Activated CD4-positive, alpha-beta T cell treated with anti-CD3 and anti-CD28 coated beads, Interleukin-2, amount 50 U/mL, for 48 hours (primary cell): Measurements from ENCODE around the gene STEAP2.
"Not testable (repeated sequence)": the region's sequence is repeated elsewhere in the genome, so short reads cannot be mapped to it uniquely, and the experiment has no call there.

Experiments
- DNase-seq, 2 experiments: peaks; one replicate each; pipeline ENCODE4 v3.0.0-alpha.2; 2020

STEAP2 gene

DNA sequence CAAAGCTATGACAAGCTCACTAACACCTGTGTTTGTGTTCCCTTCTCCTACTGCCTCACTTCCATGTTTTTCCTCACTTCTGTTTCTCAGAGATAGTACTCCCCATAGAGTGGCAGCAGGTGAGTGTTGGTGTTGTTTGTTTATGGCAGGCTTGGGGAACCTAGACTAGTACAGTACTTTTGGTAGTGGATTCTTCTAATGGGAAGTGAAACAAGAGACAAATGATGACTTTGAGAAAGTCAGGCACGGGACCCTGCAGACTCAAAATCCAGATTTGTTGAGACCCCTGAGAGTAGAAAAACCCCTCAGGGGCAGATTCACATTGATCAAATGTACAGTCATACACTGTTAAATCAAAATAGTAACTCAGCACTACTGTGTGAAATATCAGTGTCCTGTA lies 27.0 kb downstream of the STEAP2 start:
- no peak for DNase-seq

DNA sequence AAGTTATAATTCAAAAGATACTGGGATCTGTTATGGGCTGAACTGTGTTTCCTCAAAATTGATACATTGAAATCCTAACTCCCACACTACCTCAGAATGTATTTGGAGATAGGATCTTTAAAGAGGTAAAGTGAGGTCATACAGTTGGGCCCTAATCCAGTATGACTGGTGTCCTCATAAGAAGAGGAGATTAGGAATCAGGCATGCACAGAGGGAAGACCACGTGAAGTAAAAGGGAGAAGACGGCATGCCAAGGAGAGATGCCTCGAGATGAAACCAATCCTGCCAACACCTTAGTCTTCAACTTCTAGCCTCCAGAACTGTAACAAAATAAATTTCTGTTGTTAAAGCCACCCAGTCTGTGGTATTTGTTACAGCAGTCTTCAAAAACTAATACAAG lies 27.5 kb downstream of the STEAP2 start:
- DNase-seq, result no peak

DNA sequence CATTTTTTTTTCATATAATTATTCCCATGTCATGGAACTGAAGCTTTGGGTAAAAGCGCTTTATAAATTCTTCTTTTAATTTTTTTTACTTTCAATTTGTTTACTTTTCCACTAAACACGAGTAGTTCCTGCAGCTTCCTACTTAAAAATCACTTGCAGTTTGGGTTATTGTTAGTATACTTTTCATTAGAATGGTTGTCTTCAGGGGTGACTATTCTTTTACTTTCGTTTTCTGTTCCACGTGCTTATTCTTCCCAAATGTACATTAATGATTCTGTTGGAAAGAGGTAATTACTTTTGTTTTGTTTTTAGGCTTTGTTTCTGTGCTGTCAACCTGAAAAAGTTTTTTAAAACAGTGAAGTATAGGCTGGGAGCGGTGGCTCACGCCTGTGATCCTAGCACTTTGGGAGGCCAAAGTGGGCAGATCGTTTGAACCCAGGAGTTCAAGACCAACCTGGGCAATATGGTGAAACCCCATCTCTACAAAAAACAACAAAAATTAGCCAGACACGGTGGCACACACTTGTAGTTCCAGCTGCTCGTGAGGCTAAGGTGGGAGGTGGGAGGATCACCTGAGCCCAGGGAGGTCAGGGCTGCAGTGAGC lies 28.2 kb downstream of the STEAP2 start:
- no peak for DNase-seq

DNA sequence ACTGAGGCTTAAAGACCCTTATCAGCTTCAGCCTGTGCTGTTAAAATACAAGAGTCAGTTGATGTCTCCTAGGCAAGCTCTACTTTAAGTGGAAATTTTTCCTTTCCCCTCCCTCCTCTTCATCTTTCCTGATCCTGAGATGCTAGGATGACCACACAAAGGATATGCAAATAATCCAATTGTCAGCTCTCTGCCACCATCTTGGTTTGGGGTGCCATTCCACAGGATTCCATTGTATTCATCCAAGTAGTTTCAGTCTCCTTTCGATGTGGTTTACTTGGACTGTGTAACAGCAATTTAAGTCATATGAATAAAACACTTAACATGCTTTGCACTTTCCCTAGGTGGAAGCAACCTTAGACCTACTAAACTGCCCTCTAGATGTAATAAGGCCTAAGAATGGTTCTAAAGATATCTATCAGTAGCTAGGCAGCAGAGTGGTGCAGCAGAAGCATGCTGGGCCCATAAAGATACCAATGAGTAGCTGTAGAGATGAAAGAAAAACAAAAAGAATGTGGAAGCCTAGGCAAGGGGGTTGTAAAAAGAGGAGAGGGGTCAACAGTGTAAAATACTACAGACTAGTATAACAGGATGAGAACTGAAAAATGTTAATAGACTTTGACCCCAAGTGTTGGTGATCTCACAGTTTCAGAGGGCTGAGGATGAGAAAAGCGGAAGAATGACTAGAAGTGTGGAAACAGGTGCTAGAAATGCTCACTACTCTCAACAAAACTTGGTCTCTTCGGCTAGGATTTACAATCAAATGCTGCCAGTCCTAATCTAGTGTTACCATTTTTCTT lies 31.0 kb downstream of the STEAP2 start:
- no peak for DNase-seq

DNA sequence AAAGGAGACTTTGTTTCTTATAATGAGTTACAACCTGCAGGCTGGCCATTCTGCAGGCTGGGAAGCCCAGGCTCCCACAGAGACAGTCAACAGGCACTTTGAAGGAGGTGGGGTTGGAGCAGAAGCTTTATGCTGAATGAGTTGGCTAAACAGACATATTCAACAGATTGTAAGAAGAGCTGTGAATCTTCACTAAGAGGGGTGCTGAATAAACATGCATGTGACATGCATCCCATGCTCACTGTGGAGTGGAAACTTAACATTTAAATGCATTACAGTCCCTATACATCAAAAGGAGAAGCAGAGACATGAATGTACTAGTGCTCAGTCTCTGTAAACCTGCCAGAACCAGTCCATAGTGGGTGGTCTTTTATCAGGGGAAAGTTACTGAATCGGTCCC lies 32.0 kb downstream of the STEAP2 start:
- no peak for DNase-seq

DNA sequence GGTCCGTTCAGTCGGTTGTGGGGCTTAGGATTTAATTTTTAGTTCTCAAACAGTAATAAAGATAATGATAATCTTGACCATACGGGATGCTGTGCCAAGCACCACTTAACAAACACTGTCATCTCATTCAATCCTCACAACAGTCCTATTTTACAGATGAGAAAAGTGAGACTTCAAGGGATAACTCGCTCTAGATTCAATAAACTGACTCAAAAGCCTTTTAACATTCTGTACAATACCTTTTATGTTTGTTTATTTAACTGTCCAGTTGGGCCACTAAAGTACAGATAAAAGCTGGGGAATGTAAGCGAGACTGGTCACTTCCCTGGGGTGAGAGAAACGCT lies 33.0 kb downstream of the STEAP2 start:
- no peak for DNase-seq

DNA sequence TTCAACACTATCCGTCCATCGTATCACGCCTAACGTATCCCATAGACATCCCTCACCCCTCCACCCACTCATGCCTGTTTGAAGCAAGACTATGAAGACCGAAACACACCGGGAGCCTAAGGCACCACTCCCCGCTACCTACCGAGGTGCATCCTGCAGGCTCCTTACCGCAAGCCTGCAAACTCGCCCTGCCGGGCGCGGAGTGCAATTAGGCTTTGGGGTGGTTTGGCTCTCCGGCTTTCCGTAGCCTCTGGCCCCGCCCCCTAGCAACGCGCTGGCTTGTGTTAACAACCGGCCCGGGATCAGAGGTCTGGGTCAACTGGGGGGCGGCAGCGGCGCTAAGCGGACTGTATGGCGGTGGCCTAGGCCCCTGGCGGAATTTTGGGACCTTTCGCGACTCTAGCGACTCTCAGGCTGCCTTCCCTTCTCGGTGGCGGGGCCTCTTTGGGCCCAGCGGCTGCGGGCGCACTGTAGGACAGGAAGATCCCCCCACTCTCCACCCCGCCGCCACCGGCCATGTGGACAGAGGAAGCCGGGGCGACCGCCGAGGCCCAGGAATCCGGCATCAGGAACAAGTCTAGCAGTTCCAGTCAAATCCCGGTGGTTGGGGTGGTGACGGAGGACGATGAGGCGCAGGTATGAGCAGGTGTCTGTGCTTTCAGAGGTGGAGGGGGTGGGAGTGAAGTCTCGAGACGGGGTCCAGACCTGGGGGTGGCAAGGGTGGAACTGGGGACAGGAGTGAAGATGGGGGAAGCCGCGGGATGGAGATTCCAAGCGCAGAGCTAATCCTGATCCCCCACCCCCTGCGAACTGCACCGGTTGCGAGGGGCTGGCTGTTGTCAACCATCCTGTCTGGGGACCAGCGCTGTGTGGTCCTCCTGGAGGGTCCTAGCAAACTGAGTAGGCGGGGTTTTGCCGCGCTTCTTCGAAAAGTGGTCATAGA lies 33.6 kb downstream of the STEAP2 start, which contains the start of gene CFAP69:
Gene CFAP69, plus strand, starts transcription at position 266 of the 943 bp plus-strand sequence. Its CDS starts 251 bp downstream, at position 517.
- peak; percentile 92 to 93 for DNase-seq

DNA sequence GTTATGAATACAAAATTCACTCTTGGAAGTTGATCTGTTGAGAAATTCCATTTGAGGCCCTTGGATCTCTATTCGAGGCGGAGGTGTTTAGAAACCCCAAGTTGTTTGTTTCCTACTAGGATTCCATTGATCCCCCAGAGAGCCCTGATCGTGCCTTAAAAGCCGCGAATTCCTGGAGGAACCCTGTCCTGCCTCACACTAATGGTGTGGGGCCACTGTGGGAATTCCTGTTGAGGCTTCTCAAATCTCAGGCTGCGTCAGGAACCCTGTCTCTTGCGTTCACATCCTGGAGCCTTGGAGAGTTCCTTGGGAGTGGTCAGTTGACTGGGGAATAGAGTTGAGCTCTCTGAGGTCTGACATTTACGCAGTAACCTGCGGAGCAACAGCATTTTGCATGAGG lies 34.6 kb downstream of the STEAP2 start:
- no peak for DNase-seq

DNA sequence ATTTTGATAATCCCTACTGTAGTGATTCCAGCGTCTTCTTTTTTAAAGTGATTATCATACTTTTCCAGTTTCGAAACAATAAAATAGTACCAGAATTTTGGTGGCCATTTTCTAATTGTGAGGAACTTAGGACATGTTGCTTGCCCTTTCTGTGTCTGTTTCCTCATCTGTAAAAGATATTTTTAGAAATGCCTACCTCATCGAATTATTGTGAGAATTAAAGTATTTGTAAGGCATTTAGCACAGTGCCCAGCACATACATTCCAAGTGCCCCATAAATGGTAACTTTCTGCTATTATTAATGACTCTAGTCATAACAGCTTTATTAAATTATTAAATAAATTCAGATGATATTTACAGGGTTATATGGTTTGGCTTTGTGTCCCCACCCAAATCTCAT lies 37.2 kb downstream of the STEAP2 start:
- no peak for DNase-seq

DNA sequence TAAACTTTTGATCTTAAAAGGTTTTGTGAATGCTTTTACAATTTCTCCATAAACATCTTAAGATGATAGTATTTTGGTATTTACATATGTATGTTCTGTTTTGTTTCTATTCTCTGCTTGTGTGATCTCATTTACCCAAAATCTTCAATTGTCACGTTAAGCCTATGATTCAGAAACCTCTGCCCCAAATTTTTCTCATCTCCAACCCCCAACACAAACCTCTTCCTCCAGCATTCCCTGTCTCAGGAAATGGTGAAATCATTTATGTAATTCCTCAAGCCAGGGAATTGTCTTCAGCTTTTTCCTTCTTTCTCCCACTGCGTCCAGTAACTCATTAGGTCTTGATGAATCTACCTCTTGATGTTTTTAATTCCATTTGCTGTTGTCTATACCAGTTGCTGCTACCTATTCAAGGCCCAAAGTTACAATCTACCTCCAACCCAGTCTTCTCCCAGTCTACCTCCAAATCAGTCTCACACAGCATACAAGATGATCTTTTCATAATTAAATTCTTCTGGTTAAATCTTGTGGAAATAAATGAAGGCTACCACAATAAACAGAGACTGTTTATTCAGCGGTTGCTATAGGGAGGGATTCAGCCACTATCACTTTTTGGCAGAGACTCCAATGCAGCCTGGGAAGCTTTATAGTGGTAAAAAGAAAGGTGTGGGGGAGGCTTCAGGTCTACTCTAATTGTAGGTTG lies 39.2 kb downstream of the STEAP2 start:
- DNase-seq, result no peak

DNA sequence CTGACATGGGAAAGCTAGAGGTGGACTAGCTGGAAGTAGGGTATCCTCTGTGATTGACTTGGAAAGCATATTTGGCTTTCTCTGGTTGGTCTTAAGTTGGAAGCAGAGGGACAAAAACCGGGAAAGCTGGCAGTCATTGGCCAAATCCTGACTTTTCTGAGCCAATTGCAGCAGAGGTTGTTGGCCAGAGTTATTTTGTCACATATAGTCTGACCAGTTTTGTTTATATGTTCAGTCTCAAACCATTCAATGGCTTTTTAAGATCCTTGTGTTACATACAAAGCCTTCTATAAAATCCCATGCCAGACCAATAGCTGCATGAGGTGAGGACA lies 39.7 kb downstream of the STEAP2 start:
- no peak for DNase-seq

DNA sequence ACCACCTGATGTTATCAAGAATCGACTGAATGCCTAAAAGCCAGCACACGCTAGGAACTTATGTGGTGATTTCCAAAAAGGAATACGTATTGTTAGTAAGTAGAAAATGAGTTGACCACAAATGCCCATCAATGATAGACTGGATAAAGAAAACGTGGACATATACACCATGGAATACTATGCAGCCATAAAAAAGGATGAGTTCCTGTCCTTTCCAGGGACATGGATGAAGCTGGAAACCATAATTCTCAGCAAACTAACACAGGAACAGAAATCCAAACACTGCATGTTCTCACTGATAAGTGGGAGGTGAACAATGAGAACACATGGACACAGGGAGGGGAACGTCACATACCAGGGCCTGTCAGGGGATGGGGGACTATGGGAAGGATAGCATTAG lies 44.5 kb downstream of the STEAP2 start:
- DNase-seq, result not testable (repeated sequence)

DNA sequence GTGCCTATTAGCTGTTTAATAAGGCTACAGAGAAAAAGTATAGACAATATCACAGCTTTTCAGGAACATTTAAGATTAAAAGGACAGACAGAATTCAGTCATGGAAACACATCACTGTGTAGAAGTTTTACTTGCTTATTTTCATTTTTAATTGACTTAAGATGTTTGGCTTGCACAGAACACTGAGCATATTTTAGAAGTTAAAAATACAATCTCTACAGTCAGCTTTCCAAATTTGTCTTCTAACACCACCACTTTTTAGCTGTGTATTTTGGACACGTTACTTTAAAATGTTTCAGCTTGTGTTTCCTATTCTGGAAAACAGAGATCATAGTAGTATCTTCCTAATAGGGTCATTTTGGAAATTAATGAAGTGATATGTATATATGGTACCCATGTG lies 45.2 kb downstream of the STEAP2 start:
- no peak for DNase-seq

DNA sequence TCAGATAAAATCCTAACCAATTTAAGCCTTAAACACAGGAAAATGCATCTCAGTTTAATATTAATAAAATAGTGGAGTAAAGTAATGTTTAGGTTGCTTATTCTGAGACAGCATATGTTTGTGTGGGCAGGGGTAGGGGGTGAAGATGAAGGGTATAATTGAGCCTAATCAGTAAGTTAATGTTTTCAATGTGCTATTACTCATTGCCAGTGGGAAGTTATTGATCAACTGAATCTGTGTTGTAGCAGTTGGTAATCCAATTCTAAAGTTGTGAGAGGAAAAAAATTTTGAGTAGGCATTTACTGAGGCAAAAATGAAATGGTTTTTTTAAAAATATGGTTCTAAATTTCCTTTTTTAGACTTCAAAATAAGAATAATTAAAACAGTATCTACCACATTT lies 49.9 kb downstream of the STEAP2 start:
- DNase-seq, result no peak

DNA sequence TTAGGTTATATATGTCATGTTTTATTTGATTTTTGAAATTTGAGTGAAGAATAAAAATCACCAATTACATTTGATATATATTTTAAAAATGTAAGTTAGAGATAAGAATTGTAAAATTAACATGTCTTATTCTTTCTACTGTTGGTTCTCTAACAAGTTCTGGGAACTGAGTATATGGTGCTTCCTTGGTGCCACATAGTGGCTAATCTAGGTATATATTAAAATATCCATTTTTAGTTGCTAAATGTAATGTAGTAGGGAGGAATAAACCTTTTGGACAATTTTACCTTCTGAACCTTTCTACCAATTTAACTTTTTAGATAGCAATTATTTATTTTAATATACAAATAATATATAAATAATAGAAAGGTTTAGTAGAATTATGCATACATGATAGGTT lies 50.9 kb downstream of the STEAP2 start:
- DNase-seq, result no peak

DNA sequence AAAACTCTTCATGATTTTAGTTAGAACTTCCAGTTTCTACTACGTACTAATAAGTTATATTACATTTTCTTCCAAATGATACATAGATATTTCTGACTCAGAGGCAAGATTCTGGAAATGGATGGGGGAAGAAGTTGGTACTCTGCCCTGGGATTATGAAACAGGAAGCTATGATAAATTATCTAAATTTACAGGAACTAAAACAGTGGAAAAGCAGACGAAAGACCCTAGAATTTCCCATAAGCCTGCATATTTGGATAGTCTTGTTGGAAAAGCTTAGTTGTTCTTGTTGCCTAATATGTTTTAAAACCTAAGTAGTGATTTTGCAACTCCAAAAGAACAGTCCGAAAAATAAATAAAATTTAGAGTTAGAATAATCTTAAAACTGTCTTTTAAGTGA lies 55.3 kb downstream of the STEAP2 start:
- no peak for DNase-seq

DNA sequence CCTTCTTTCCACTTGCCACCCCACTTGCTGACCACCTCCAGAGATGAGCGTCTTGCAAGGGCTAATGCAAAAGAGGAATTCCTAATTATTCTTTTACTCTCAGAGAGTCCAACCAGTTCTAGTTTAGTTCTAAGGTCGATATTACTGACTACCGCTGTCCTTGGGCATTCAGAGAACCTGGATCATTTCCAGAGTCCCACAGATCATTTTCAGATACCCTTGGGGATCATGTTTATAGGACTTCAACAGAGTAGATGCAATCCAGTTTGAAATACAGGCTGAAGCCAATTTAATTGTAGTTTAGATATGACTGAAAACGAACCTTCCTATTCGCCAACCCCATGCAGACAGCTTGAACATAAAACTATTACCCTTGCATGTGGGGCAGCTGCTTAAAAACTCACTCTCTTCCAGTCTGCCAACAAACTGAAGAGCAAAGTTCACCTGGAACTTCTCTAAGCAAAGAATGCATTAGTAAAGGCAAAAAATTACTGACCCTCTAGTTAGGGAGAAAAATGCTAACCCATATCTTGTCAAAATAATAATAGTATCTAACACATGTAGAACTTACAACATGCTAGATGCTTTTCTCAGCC lies 55.8 kb downstream of the STEAP2 start:
- no peak for DNase-seq

DNA sequence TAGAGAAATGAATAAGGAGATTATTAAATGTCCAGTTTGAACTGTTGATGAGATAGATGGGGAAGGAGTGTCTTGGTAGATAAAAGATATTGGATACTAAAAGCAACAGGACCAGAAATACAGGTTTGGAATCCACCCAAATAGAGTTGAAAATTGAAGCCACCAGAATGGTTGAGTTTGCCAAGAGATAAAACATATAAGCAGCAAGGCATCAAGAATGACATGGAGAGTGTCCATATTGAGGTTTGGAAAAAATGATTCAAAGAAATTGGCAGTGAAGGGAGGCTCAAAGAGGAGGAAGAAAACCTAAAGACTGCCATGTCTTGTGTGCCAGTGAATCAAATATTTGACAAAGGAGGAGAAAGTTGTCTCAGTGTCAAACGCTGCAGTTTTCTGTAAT lies 57.6 kb downstream of the STEAP2 start:
- DNase-seq, result no peak

DNA sequence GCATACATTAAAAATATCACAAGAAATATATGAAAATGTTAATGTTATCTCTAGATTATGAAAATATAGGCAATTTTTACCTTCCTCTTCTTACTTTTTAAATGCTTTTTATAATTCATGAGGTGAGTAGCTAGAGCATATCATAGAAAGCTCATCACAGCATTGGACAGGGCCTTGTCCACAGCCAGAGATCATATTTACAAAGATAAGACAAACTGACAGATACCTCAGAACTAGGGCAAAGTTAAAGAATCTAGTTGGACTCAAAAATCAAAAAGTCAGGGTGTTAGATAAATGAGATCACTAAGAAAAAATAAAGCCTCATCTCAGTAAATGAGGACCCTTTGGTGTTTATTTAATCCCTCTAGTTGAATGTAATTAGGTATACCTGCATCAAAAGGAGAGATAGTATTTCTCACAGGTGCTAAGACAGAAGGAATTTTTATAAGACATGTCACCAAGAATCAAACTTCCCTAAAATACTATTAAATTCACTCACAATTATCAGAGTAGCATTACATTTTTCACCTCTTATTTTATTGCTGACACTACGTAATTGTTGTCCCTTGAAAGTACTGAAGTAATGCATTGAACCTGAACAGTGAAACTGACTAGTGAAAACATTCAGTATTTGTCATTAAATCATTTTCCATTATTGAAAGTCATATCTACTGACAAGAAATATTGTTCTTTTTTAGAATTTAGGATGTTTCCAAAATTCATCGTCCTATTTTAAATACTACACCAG lies 59.1 kb downstream of the STEAP2 start:
- no peak for DNase-seq

DNA sequence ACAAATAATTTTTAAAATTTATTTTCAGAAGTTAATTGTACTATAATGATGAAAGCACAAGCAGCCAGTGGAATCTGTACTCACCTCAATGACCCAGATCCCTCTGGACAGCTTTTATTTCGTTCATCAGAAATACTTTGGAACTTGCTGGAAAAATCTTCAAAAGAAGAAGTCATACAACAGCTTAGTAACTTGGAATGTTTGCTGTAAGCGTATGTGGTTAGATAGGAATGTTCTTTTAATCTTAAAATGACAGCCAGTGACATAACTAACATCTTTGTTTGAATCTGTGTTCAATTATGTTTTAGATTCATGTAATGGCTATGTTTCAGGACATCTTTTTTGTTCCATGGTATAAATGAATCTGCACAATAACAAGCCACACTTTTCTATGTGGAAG lies 60.2 kb downstream of the STEAP2 start:
- DNase-seq, result no peak

DNA sequence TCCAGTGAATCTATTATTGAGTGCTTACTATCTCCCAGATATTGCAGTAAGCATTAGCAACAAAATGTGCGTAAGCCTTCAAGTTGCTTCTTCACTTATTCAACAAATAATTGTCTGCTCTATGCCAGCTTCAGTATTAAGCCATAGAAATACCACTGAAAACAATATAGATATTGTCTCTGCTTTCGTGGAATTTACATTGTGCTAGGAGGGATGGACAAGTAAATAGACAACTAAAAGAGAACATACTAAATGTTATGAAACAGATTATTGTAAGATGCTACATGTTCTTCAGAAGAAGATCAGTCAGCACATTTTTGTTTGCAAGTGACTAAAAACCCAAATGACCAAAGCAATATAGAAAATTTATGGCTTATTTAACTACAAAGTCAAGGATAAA lies 60.7 kb downstream of the STEAP2 start:
- DNase-seq, result no peak

DNA sequence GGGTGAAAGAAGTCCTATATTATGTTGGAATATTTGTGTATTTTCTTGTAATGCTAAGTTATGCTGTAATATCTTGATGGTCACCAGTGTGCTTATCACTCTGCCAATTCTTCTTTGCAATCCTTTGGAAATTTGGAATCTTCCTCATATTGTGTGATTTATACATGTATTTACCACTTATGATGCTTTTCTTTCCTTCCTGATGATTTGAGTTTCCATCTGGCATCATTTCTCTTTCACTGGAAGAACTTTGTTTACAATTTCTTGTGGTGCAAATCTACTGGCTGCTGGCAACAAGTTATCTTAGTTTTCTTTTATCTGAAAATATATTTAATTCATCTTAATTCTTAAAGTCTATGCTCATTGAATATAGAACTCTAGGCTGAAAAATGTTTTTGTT lies 62.6 kb downstream of the STEAP2 start:
- DNase-seq, result no peak
